ENCODE results near the gene ANKS1A.
"Not testable (repeated sequence)": the region's sequence is repeated elsewhere in the genome, so short reads cannot be mapped to it uniquely, and the experiment has no call there.

ANKS1A gene

DNA sequence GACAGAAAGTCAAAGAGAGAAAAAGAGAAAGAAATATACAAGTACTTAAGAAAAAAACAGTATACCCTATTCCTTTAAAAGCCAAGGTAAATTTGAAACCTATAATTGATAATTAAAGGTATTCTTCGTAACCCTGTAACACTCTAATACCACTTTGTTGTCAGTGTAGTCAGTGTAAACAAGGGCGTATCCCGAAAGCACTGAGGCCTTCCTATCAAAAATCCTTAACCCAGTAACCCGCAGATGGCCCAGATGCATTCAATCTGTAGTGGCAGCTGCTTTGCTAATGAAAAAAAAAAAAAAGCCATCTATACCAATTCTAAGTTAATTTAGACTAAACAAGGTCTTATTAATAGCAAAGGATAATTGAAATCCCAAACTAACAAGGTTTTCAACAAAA, 110.9 kb downstream of the ANKS1A start:
- DNase-seq, result not testable (repeated sequence)

DNA sequence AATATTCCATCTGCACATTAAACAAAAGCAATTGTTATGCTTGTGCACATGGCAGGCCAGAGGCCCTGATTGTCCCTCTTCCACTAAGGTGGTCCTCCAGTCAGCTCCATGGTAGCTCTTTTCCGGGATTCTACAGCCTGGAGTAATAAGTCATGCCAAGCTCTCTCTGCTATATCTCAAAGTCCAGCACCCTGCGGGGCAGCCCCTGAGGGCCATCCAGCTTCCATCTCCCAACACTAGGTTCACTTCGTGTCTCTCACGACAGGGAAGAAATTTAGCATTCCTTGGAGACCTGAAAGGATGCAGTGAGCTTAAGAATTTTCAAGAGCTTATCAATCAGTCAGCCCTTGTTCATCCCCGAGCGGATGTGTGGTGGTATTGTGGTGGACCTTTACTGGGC, 112.3 kb downstream of the ANKS1A start:
- DNase-seq, result not testable (repeated sequence)

- DNase-seq, result not testable (repeated sequence)
These were observed 115.0 kb downstream of the ANKS1A start for GRCh38 chr6:35003886-35004530.

GRCh38 chr6:35007016-35007415, 118.0 kb downstream of the ANKS1A start:
- no peak for DNase-seq

- no peak for DNase-seq
These were observed 119.8 kb downstream of the ANKS1A start for GRCh38 chr6:35008858-35009257.

- DNase-seq, result no peak
These were observed 122.3 kb downstream of the ANKS1A start for GRCh38 chr6:35011096-35012041.

DNA sequence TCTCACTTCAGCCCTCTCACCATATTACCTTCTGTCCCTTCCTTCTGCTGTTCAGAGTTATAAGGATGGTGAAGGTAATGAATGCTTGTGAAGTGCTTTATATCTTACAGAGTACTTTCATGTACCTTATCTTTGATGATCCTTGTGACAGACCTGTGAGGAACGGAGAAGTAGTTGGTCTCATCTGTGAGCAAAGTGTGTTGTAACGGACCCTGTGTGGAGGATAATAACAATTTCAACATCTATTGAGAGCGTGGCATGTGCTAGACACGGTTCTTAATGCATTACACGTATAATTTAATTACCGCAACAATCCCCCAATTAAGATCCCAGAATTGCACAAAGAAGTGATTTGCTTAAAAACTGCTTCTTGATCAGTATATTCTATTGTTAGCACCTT, 124.6 kb downstream of the ANKS1A start:
- no peak for DNase-seq

GRCh38 chr6:35014341-35014740, 125.3 kb downstream of the ANKS1A start:
- no peak for DNase-seq

DNA sequence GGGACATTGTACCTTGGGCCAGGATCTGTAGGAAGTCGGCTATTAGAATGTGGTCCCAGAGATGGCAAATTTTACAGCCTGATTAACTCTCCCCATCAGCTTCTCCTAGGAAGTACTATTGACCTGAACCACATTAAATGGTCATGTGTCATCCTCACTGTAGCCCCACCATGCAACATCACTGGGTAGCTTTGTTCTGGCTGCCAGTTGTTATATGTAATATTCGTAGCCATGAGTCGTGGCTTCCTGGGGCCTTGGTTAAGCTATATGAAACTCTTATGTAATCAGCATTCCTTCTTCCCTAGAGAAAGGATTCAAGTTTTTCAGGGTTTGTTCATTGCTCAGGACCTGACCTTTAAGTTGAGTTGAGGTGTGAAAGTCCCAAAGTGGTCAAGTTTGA, 125.7 kb downstream of the ANKS1A start:
- DNase-seq, result no peak

GRCh38 chr6:35015476-35015875, 126.4 kb downstream of the ANKS1A start:
- no peak for DNase-seq

- DNase-seq, result no peak
These were observed 126.9 kb downstream of the ANKS1A start for GRCh38 chr6:35015996-35016395.

DNA sequence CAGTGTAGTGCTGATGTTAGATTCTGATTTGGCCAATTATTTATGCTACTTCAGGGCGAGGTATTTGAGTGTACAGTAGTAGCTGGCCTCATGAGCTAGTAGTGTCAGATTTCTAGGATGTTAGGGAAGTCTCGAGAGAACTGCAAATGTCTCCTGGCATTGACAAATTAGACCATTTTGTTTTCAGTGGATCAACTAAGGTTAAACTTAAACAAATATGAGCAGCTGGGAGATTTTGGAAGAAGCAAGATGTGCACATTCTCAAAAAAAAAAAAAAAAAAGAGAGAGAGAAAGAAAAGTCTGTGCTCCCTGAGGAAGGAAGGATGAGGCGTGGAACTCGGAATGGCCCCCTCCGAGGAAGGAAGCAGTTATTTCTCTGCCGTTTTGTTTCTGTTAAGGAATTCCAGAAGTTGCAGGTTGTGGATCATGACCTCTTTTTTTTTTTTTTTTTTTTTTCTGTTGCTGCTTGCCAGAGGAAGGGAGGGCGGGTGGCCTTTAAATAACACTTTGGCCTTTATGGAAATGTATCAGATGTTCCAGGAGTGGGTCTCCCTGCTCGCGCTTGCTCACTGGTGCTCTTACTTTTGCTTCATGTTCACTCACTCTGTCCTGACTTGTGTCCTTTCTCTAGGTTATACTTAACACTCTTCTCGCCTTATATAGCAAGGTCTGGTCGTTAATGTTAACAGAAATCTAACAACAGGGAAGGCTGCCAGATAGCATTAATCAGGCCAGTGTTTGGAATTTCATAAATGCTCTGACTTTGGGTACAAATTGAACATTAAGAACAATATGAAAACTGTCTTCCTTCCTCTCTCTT, 127.7 kb downstream of the ANKS1A start:
- no peak for DNase-seq

- no peak for DNase-seq
These were observed 128.5 kb downstream of the ANKS1A start for GRCh38 chr6:35017411-35018181.

DNA sequence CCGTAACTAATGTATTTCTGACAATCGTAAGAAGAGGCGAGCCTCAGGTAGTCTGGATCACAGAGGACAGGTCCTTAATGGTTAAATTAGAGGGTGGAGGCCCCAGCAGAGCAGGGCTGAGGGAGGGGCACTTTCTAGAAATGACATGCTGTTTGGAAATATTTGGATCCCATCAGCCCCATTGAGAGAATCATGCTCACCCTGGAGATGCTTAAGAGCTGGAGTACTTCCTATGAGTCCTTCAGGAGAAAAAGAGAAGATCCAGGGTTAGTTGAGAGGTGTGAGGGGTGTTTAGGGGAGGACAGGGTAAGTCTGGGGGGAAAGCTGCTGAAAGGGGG, 129.1 kb downstream of the ANKS1A start:
- no peak for DNase-seq

DNA sequence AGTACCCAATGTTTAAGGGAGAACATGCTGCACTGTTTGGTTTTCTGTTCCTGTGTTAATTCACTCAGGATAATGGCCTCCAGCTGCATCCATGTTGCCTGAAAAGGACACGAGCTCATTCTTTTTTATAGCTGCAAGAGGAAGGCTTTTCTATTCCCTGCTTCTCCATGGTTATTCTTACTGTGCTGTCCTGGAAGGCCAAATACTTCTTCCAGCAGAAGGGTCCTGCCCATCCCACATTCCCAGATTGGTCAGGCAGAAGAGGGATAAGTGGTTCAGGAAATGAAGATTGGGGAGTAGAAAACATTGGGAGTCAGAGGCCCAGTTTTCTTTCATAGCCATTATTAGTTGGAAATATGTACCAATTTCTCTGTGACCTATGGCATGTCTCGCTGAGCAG, 129.7 kb downstream of the ANKS1A start:
- DNase-seq, result no peak

GRCh38 chr6:35019171-35019570, 130.1 kb downstream of the ANKS1A start:
- no peak for DNase-seq

DNA sequence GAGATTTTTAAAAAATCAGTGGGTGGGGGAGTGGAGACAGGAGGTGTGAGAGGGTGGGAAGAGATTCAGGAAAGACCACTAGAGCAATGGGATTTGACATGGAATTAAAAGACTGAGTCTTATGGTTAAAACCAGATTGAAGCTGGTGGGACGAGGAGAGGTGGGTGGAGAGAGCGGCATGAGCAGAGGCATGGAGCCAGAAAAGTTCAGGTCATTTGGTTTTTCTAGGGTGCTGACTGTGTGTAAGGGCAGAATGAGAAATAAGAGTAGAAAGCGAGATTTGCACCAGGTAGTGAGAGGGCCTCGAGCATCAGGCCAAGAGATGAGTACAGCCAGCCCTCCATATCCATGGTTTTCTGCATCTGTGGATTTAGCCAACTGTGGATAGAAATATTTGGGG, 130.8 kb downstream of the ANKS1A start:
- no peak for DNase-seq

DNA sequence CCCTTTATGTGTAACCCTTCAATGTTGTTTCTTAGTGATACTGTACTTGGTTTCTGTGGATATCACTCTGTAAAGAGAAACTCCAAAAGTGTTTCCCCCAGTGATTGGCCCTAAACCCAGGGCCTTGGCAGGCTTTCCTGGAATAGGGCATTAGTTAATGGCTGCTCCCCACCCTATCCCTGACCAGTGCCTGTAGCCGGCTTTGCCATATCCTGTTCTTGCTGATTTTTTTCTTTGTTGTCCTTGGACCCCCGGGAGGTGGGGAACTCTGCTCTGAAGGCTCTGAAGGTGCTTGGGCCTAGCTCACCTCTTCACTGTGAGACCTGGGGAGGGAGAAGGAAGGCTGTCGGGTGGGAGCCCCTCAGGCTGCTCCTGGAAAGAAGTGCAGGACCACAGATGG, 131.9 kb downstream of the ANKS1A start:
- no peak for DNase-seq

GRCh38 chr6:35023091-35024000, 134.3 kb downstream of the ANKS1A start:
- no peak for DNase-seq

- peak in 1 of 2 experiments; percentile 15 for DNase-seq
These were observed 135.5 kb downstream of the ANKS1A start for GRCh38 chr6:35024551-35025054.

All from NCI-H1930 (cell line).